ENCODE results near the gene LHX3.

LHX3 gene

GRCh38 chr9:136204838-136205706 lies at the start of gene LHX3:
TSS of gene LHX3 (minus strand) at chr9:136205128. CDS start at chr9:136205012, 116 bp downstream.
- peak in 1 of 4 experiments; percentile 12 for DNase-seq

- DNase-seq: no peak
Measured at GRCh38 chr9:136253246-136254130, 48.6 kb upstream of the LHX3 start.

DNA sequence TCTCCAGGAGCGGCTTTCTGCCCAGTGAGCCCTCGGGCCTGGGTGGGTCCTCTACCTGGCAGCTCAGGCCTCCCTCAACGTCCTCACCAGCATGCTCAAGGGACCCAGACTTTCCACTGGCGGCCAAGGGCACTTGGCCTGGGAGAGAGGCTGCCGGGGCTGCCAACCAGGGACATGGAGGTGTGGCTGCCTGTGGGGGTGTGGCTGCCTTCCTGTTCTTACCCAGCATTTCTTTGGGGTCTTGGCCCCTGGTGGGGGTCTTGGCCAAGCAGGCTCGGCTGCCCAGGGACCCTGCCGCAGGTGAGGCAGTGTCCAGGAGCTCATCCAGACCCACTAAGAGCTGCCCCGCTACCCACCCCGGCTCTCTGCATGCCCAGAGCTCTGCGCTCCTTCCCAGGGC lies 47.9 kb upstream of the LHX3 start:
- no peak for DNase-seq

- DNase-seq: no peak
Measured at GRCh38 chr9:136252281-136252680, 47.4 kb upstream of the LHX3 start.

DNA sequence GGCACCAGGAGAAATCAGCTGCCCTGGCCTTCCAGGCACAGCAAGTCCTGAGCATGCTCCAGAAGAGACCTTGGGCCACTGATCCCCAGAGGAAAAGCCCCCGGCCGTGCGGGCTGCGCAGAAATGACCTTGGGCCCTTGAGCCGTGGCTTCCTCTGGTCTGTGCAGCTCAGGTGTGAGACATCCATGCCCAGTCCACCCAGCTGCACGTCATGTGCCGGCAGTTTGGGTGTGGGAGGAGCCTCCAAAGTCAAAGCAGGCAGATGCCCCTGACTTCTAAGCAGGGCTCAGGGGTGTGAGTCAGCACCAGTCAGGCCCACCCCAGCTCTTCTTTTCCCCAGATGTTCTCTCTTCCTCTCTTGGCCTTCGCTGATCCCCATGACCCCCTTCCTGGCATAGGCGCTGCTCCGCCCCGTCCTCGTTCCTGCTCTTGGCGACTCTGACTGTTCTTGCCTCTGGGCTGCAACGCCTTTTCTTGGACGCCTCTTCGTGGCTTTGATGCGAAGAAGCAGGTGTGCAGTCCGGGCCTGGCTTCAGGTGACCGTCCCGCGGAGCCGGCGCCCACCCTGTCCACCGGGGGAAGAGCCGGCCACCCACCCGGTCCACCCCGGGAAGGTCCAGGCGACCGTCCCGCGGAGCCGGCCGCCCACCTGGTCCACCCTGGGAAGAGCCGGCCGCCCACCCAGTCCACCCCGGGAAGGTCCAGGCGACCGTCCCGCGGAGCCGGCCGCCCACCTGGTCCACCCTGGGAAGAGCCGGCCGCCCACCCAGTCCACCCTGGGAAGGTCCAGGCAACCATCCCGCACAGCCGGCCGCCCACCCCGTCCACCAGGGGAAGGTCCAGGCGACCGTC lies 46.6 kb upstream of the LHX3 start:
- DNase-seq: no peak

GRCh38 chr9:136250676-136251075 lies 45.7 kb upstream of the LHX3 start:
- no peak for DNase-seq

- DNase-seq: no peak
Measured at GRCh38 chr9:136249877-136250559, 45.1 kb upstream of the LHX3 start.

DNA sequence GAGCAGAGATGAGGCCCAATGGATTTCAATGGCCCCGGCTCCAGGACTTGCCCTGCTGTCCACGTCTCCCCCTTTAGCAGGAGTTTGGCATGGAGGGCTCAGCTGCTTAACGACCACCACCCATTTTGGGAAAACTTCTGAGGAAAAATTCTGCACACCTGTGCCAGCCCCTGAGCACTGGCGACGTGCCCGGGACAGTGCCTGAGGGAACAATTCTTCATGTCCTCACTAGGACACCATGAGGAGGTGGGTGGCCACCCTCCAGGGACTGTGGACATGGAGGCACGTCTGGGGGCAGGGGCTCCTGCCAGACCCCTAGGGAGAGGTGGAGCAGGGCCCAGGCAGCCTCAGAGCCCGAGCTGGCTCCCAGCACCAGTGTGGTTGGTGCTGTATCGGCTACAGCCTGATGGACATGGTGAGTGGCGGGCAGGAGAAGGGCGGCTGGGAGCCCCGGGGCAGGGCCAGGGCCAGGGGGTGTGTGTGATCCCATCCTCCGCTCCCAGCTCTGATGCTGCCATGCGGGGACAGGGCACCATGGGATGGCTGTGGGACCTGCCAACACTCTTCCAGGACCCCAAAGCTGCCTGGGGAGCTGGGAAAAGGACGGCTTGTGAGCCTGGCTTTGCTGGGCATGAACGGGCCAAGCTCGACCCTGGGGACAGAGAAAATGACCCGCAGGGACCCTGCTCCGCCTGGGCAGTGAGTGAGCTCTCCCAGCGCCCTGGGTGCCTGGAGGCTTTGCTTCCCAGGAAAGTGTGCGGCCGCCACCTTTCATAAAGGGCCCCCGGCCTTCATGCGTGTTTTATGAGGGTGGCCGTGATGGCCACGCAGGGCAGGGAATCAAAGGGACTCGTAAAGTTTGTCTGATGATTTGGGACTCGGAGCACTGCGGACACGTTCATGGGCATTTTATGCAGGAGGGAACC lies 44.3 kb upstream of the LHX3 start:
- DNase-seq: no peak

GRCh38 chr9:136247947-136248637 lies 43.2 kb upstream of the LHX3 start:
- DNase-seq: no peak

DNA sequence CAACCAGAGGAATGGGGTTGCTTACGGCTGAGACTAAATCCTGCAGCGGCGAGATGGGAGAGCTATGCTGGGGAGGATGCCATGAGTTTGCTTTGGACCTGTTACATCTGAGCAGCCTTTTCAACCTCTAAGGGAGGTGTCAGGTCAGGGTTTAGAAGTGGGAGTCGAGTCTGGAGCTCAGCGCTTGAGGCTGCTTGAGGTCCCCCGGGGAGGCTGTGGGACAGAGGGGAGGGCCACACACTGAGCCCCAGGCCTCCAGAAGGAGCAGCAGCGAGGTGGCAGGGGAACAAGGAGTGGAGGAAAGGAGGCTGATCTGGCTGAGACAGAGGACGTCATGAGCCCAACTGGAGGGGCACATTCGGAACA lies 42.6 kb upstream of the LHX3 start:
- no peak for DNase-seq

DNA sequence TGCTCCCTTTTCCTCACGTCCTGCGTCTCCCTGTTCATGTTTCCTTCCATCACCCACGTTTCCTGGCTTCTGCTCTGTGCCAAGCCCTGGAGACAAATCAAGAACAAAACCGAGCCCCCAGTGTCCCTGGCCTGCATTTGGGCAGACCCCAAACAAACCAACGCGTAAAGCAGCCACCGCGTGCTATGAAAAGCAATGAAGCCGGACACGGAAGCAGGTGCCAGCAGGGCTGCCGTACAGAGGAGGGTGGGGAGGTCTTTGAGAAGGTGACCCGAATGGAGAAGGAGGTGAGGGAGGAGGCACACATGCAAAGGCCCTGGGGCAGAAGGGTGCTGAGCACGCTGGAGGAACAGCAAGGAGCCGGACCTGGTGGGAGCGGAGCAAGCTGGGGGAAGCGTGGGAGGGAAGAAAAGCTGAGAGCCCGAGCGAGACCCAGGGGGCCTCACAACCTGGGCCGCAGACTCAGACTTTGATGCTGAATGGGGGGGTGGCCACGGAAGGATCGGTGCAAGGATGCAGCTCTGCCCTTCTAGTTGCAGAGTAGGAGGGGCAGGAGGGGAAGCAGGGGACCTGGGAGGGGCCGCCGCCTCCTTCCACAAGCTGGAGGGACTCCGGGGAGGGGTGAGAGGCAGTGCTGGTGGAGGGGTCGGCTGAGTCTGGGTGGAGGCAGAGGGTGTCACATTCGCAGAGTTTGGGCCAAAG lies 42.1 kb upstream of the LHX3 start:
- DNase-seq: no peak

DNA sequence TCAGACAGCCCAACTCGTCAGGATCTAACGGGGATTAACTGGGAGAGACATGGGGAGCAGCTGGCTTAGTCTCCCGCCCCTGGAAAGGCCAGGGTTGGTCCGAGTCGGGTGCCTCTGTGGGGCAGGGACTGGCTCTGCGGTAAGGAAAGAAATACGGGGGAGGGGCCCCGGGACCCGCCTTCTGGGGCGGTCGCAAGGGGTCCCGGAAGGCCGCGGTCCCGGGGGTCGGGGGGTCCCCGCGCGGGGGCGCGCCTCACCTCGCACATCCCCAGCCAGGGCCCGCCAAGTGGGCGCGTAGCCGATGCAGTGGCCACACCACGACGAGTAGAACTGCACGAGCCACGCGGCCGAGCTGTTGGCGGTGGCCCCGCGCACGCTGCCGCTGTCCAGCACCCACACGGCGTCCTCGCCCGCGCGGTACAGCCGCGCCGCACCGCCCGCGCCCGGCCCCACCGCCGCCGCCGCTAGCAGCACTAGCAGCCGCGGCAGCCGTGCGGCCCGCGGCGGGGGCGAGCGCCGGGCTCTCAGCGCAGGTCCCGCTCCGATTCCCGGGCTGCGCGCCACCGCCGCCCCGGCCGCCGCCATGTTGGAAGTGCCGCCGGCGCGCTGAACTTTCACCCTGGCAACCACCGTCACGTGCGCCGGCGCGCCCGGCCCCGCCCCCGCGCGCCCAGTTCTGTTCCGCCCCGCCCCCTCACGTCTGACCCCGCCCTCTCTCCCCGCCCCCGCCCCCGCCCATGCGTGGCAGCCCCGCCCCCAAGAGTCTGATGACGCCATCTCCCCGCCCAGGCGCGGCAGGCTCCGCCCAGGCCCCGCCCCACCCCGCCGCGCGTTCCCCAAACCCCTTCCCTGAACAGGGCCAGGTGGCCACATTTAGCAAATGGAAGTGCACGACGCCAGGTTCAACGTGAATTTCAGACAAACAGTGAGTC lies 40.6 kb upstream of the LHX3 start, which contains the start of gene QSOX2:
Gene QSOX2, minus strand, starts transcription at position 594 of the 932 bp plus-strand sequence. Its CDS starts 9 bp downstream, at position 585.
- peak; percentile 78 to 87 (median 81) for DNase-seq

- DNase-seq: no peak
Measured at GRCh38 chr9:136244969-136245218, 40.0 kb upstream of the LHX3 start.

GRCh38 chr9:136244122-136244968 lies 39.4 kb upstream of the LHX3 start:
- peak in 1 of 4 experiments; percentile 21 for DNase-seq

- DNase-seq: no peak
Measured at GRCh38 chr9:136243631-136244030, 38.7 kb upstream of the LHX3 start.

GRCh38 chr9:136242918-136243525 lies 38.1 kb upstream of the LHX3 start:
- no peak for DNase-seq

DNA sequence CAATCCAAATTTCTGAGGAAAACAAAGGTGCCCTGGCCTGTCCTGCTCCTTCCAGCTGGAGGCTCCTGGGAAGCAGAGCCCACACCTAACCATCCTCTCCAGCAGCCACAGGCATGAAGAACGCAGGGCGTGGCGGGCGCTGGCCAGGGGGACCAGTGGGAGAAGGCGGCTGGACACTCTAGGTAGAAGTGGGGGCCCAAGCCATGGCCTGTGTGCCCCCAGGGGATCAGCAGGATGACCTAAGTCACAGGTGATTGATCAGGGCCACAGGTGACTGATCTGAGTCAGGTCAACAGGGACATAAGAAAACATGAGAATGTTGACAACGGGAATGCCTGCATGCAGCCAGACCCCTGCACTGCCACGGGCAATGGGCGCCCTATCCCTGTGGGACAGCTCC lies 37.3 kb upstream of the LHX3 start:
- DNase-seq: no peak
